ENCODE data around the gene NQO2. TPM values are rescaled to one million over a fixed set of nuclear protein-coding genes. Genes with fewer than 3 reads are reported as not detected.

Gene NQO2
- total and polyA plus RNA-seq, 10 of the 15 experiments (the other 5 are each of a cell fraction or from before 2014, with no cell fraction given), result 0.55 to 2.6 (median 0.80) TPM

GRCh38 chr6:3039384-3039783 lies 39.7 kb downstream of the NQO2 start (continued):
- TF ChIP-seq CUX1 (IDR thresholded peaks at IDR 0.05; ENCODE audit: insufficient replicate concordance, low read depth, low read length) (no peak), NRF1 (conservative IDR thresholded peaks at IDR 0.05; ENCODE audit: low read depth, low read length) (no peak), PRDM15 (CRISPR knock-in tag; IDR thresholded peaks at IDR 0.05) (no peak), IRF4 (IDR thresholded peaks at IDR 0.05; ENCODE audit: low read depth, low read length) (no peak), ESRRA (IDR thresholded peaks at IDR 0.05; ENCODE audit: low read length) (no peak), MTA3 (IDR thresholded peaks at IDR 0.05; ENCODE audit: borderline replicate concordance, low read length) (no peak), EGR1 (IDR thresholded peaks at IDR 0.05; ENCODE audit: borderline replicate concordance in 1 of 2, low read depth in 2 of 2, low read length in 2 of 2) (no peak)
